ENCODE results near the gene EIF3B. TPM values are rescaled to one million over a fixed set of nuclear protein-coding genes. Genes with fewer than 3 reads are reported as not detected.
"Not testable (repeated sequence)": the region's sequence is repeated elsewhere in the genome, so short reads cannot be mapped to it uniquely, and the experiment has no call there.

Gene EIF3B
- total RNA-seq, result 141 and 143 TPM in 2 replicates

DNA sequence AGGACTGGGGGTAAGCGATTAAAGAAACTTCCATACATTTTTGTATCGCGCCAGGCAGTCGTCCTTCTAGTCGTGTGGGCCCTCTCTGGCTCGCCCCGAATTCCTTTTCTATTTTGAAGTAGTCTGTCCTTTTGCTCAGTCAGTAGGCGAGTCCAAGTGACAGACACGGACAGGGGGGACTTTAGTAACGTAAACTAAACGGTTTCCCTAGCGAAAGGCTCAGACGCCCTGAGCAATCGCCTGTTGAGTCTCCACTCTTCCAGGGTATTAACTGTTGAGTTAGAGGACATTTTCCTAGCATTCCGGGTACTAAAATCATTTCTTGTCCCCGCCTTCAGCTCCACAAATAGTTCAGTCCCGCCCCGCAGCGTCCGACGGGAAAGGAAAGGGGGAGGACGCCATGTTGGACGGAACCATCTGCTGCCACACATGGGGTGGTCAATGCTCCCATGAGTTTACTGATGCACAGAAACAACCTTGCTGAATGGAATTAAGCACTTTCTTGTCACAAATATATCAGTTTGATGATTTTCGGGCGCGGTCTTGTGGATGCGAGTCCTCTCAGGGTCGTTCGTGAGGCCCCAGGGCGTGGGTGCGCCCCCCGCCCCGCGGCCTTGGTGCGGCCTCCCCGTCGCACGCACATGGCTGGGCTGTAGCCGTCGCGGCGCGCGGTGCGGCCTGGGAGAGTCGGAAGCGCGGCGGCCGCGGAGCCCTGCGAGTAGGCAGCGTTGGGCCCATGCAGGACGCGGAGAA, at the start of gene EIF3B:
TSS of gene EIF3B (plus strand) at position 642 of the 753 bp plus-strand sequence. CDS start at position 737, 95 bp downstream.
- DNase-seq (ENCODE audit: low read depth in 2 of 2), result peak; percentile 95 to 97

DNA sequence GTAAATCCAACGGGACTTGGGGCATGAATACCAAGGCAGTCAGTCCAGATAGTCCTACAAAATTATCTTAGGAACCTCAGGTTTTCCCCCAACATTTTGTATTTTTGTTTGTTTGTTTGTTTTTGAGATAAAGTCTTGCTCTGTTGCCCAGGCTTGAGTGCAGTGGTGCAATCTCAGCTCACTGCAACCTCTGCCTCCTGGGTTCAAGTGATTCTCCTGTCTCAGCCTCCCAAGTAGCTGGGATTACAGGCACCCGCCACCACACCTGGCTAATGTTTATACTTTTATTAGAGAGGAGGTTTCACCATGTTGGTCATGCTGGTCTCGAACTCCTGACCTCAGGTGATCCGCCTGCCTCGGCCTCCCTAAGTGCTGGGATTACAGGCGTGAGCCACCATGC, 49.4 kb upstream of the EIF3B start:
- DNase-seq (ENCODE audit: low read depth in 2 of 2), result not testable (repeated sequence)

DNA sequence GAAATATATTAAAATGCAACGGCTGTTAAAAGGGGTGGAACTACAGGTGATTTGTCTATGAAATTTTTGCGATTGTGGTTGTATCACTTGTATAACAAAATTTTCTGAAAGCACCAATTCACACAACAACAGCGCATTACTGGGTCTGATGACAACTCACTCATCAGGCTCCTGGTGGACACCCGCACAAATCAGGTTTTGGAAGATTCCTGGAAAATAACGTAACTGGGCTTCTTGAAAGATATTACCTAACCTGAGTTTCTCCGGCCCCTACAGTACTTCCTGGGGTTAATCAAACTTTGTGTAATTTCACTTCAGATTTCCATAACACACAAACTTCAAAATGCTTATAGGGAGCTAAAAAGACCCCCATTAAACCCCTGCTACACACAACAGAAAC, 47.9 kb upstream of the EIF3B start:
- DNase-seq (ENCODE audit: low read depth in 2 of 2), result no peak

DNA sequence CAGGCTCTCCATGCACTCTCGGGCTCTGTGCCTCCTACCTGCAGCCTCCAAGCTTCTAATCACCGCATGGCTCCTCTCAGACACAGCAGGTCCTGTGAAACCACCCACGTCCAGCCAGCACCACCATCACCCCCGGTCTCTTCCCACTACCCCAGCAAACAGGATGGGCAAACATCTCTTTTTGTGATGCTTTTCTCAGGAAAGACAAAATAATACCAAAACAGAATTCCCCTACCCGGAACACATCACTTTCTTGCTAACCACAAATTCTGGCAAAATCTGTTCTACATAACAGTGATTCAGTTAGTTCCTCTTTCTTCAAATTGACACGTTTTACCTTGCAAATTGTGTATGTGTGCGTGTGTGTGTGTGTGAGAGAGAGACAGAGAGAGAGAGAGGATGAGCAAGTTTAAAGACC, 46.9 kb upstream of the EIF3B start:
- no peak for DNase-seq (ENCODE audit: low read depth in 2 of 2)

DNA sequence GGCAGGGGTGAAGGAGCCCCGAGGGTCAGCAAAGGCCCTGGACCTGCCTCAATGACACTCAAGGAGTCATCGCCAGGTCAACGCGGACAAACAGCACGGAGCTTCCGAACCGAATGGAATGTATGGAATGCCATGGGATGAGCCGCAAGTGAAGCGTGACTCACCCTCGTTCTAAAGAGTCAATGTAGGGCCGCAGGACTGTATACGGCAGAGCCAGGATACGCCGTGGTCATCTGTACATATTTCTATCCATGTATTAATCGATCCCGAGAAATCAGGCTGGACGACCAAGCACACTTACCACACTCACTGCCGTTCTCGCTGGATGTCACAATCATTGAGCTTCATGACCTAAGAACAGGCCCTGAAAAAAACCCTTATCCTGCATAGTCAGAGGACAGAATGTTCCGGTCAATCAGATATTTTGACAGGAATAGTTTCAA, 44.7 kb upstream of the EIF3B start:
- peak; percentile 82 to 84 for DNase-seq (ENCODE audit: low read depth in 2 of 2)

DNA sequence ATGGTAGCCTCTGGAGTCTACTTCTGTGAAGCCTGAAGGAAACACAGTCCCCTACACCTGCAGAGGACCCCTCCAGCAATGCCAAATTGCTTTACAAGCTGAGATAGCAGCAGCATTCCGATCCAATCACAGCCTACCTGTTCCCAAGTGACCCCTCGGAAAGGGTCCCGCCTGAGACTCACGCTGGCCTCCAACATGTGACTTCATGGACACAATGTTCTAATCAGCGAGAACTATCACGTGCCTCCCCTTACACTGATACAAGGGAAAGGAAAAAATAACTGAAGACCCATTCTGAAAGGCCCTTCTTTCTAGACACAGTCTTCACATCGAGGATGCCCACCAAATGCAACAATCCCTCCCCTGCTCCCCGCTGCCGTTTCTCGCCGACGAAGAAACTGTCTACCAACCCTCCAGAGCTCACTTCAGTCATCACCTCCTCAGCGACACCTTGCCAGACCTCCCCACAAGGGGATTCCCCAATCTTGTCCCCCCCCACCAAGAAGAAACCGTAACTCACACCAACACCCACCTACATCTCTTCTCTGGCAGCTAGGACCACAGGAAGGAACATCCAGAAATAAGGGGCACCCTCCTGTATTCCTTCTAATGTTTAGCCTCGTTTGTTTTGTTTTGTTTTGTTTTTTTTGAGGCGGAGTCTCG, 42.2 kb upstream of the EIF3B start:
- DNase-seq (ENCODE audit: low read depth in 2 of 2), result no peak

DNA sequence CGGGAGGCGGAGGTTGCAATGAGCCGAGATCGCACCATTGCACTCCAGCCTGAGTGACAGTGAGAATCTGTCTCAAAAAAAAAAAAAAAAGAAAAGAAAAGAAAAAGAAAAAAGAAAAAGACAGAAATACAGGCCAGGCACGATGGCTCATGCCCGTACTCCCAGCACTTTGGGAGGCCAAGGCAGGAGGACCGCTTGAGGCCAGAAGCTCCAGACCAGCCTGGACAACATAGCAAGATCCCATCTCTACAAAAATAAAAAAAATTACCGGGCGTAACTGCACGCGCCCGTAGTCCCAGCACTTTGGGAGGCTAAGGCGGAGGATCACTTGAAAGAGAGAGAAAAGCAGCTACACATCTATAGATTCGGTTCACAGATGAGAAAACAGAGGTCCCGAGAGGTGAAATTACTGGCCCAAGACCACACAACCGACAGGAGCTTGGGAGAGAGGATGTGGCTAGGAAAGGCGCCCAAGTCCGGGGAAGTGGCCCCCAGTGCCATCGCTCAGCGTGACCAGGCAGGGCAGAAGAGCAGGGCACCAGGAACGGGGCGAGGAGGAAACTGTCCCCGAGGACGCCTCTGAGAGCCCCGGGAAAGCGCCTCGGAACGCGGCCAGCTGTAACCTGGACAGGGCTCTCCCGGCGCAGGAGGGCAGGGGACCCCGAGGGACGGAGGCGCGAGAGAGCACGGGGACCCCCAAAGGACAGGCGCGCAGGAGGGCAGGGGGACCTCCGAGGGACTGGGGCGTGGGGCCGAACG, 41.0 kb upstream of the EIF3B start:
- peak; percentile 25 to 29 for DNase-seq (ENCODE audit: low read depth in 2 of 2)

DNA sequence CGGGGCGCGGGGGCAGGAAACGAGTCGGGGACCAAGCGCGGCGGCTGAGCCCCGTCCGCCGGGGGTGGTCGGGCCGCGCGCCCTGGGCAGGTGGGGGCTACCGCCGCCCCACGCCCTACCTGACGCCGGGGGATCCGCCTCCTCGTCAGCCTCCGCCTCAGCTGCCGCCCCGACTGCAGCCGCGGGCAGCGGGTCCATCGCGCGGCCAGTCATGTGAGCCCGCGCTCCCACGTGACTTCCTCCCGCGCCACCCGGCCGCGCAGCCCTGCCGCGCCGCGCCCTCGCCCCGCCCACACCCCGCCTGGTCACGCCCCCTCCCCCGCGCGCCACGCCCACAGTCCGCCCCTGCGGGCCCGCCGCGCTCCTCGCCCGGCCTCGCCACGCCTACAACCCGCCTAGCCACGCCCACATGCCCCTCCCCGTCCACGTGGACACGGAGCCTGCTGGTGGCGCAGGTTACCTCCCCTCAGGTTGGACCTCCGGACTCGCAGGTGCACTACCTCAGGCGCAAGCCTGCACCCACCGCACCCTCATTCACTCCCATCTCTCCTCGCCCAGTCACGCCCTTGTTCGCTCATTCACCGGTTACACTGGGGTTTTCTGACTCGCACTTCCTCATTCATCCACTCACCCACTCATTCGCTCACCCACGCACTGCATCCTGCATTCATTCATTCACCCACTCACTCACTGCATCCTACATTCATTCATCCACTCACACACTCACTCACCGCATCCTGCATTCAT, 40.2 kb upstream of the EIF3B start, which contains the start of gene SNX8:
TSS of gene SNX8 (minus strand) at position 233 of the 747 bp plus-strand sequence. CDS start at position 213, 20 bp downstream.
- peak; percentile 91 to 94 for DNase-seq (ENCODE audit: low read depth in 2 of 2)

DNA sequence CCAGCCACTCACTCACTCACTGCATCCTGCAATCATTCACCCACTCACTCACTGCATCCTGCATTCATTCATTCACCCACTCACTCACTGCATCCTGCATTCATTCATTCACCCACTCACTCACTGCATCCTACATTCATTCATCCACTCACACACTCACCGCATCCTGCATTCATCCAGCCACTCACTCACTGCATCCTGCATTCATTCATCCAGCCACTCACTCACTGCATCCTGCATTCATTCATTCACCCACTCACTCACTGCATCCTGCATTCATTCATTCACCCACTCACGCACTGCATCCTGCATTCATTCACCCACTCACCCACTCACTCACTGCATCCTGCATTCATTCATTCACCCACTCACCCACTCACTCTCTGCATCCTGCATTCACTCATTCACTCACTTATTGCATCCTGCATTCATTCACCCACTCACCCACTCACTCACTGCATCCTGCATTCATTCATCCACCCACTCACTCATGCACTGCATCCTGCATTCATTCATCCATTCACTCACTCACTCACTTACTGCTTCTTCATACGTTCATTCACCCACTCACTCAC, 39.6 kb upstream of the EIF3B start:
- not testable (repeated sequence) for DNase-seq (ENCODE audit: low read depth in 2 of 2)

DNA sequence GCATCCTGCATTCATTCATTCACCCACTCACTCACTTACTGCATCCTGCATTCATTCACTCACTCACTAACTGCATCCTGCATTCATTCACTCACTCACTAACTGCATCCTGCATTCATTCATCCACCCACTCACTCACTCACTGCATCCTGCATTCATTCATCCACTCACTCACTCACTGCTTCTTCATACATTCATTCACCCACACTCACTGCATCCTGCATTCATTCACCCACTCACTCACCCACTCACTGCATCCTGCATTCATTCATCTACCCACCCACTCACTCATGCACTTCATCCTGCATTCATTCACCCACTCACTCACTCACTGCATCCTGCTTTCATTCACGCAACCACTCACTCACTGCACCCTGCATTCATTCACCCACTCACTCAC, 38.8 kb upstream of the EIF3B start:
- DNase-seq (ENCODE audit: low read depth in 2 of 2), result no peak

DNA sequence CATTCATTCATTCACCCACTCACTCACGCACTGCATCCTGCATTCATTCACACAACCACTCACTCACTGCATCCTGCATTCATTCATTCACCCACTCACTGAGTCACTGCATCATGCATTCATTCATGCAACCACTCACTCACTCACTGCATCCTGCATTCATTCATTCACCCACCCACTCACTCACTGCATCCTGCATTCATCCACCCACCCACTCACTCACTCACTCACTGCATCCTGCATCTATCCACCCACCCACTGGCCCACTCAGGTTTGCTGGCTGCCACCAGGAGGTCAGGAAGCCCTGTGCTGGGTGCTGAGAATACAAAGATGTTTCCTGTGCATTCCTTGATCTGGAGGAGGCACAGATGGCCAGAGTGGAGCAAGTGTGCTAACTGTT, 38.0 kb upstream of the EIF3B start:
- DNase-seq (ENCODE audit: low read depth in 2 of 2), result no peak

DNA sequence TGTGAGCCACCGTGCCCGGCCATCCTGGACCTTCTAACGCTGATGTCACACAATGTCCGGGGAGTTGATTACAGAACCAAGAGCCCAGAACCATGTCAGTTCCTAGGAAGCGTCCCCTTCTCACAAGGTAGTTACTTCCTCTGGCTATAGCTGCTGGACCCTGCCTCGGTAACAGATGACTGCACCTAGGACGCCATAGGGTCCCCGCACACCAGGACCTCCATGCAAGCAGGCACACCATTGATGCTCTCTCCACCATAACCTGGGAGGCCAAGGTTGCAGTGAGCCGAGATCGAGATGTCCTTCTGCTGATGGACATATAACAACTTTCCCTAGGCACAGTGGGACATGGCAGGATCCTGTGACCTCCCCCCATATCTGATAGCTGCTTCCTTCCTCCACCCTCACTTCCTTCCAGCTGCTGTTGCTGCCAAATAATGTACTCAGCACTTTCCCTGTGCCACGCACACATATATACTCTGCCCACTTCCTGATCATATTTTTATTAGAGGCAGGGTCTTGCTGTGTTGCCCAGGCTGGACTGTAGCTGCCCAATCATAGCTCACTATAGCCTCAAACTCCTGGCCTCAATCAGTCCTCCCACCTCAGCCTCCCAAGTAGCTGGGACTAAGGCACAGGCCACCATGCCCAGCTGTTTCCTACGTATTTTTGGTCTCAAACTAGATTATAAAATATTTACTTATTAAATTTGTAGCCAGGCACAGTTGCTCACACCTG, 36.9 kb upstream of the EIF3B start:
- DNase-seq (ENCODE audit: low read depth in 2 of 2), result no peak

DNA sequence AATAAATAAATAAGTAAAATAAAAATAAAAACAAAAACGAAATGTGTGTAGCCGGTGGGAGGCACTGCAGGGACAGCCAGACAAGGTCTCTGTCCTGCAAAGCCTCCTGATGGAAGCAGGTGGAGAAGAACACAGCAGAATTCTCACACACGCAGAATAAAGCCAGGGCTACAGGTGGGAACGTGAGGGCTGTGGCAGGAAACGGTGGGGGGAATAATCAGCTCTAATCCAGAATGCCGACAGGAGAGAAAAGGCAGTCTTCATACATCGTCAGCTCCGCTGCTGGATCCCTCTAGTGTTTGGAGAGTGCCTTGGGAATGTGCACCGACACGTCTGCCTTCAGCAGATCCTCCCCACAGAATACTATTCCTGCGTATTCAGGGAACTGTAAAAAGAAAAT, 33.6 kb upstream of the EIF3B start:
- no peak for DNase-seq (ENCODE audit: low read depth in 2 of 2)

DNA sequence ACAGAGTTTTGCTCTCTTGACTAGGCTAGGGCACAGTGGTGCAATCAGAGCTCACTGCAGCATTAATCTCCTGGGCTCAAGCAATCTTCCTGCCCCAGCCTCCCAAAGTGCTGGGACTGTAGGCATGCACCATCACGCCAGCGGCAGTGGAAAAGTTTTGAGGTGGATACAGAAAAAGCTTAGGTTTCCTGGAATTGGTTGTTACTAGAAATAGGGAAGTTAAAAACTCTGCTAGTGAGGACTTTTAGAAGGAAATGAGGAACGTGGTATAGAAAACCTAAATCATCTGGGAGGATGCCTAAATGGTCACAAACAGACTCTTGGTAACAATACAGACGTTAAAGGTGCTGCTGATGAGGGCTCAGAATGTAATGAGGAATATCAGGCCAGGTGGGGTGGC, 29.5 kb upstream of the EIF3B start:
- DNase-seq (ENCODE audit: low read depth in 2 of 2), result no peak

DNA sequence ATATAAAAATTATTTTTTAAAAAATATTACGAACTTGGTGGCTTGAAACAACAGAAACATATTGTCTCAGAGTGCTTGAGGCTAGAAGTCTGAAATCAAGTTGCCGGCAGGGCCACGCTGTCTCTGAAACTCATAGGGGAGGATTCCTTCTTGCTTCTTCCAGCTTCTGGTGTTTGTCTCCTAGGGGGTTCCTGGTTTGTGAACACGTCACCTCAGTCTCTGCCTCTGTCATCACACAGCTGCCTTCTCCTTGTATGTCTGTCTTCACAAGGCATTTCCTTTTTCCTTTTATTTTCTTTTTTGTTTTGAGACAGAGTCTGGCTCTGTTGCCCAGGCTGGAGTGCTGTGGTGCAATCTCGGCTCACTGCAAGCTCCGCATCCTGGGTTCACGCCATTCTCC, 27.7 kb upstream of the EIF3B start:
- peak in 1 of 2 donors; percentile 30 for DNase-seq (ENCODE audit: low read depth in 2 of 2)

DNA sequence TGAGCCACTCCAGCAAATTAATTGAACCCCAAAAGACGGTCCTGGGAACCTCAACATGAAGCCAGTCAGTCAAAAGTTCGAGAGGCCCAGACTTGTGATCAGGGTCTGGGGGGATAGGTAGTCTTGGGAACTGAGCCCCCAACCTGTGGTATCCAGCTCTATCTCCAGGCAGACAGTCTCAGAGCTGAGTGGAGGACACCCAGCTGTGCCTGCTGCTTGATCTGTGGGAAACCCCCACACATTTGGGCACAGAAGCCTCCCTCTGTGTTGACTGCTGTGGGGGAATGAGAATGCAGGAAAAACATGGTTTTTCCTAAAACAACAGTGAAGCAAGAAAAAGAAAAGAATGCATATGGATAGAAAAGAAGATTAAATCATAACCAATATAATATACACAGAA, 24.1 kb upstream of the EIF3B start:
- DNase-seq (ENCODE audit: low read depth in 2 of 2), result no peak

DNA sequence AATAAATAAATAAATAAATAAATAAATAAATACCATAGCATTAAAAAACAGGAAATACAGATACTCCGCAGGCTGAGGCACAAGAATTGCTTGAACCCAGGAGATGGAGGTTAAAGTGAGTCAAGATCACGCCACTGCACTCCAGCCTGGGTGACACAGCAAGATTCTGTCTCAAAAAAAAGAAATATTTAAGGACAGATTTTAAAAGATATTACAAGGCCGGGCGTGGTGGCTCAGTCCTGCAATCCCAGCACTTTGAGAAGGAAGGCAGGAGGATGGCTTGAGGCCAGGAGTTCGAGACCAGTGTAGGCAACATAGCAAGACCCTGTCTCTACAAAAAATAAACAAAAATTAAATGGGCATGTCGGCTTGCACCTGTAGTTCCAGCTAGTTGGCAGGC, 22.9 kb upstream of the EIF3B start:
- no peak for DNase-seq (ENCODE audit: low read depth in 2 of 2)

DNA sequence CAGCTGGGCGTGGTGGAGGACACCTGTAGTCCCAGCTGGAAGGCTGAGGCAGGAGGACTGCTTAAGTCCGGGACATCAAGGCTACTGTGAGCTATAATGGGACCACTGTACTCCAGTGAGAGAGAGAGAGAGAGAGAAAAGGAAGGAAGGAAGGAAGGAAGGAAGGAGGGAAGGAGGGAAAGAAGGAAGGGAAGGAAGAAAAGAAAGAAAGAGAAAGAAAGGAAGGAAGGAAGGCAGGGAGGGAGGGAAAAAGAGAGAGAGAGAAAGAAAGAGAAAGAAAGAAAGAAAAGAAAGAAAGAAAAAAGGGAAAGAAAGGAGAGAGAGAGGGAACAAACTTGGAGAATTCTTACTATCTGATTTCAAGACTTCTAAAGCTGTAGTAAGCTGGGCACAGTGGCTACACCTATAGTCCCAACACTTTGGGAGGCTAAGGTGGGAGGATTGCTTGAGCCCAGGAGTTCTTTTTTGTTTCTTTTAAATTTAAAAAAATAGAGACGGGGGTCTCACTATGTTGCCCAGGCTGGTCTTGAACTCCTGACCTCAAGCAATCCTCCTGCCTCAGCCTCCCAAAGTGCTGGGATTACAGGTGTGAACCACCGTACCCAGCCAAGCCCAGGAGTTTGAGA, 21.9 kb upstream of the EIF3B start:
- DNase-seq (ENCODE audit: low read depth in 2 of 2), result not testable (repeated sequence)

DNA sequence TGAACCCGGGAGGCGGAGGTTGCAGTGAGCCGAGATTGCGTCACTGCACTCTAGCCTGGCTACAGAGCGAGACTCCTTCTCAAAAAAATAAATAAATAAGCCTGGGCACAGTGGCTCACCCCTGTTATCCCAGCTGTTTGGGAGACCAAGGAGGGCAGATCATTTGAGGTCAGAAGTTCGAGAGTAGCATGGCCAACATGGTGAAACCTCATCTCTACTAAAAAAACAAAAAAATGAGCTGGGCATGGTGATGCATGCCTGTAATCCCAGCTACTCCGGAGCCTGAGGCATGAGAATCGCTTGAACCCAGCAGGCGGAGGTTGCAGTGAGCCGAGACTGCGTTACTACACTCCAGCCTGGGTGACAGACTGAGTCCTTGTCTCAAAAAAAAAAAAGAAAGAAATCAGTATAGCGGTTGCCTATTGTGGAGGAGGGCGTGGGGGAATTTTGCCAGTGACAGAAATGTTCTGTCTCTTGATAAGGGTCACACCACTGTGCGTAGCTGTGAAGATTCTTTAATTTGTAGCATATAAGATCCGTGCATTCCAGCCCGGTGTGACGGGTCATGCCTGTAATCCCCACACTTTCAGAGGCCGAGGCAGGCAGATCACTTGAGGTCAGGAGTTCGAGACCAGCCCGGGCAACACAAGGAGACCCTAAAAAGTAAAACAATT, 17.9 kb upstream of the EIF3B start:
- DNase-seq (ENCODE audit: low read depth in 2 of 2), result no peak
